ENCODE data around the gene PREB. TPM values are rescaled to one million over a fixed set of nuclear protein-coding genes. Genes with fewer than 3 reads are reported as not detected.

The PREB gene
- total and polyA plus RNA-seq, 12 donors = 41.6 to 73.7 (median 48.8) TPM

GRCh38 chr2:27158468-27158867 lies 24.0 kb upstream of the PREB start:
- Histone ChIP-seq H3K27me3 (peaks cover 0 to 8% (median 0%) of the 10 kb centered on the region in 7 donors), H3K4me1 (no peaks in the 10 kb centered on the region), H3K4me3 (no peak overlapping the region), H3K36me3 (no peaks in the 10 kb centered on the region), H3K9me3 (no peaks in the 10 kb centered on the region), H3K27ac (no peak overlapping the region)
- WGBS, 2 donors = 62% methylated on average over 6 of the region's 6 CpGs
- no peak for TF ChIP-seq CTCF (IDR thresholded peaks at IDR 0.05)
- DNase-seq = no peak
- ATAC-seq = no peak
- intact Hi-C loops (cut with DNase I) = no loop called here

GRCh38 chr2:27155069-27155520 lies 20.7 kb upstream of the PREB start:
- DNase-seq = no peak
- no peak for TF ChIP-seq CTCF (IDR thresholded peaks at IDR 0.05)
- Histone ChIP-seq H3K27ac (no peak overlapping the region), H3K36me3 (no peaks in the 10 kb centered on the region), H3K27me3 (peaks cover 0 to 14% (median 0%) of the 10 kb centered on the region in 7 donors), H3K9me3 (no peaks in the 10 kb centered on the region), H3K4me3 (no peak overlapping the region), H3K4me1 (no peaks in the 10 kb centered on the region)
- intact Hi-C loops (cut with DNase I) = no loop called here
- ATAC-seq = no peak
- WGBS, 2 donors = 76 to 77% methylated on average over 9 of the region's 9 CpGs

GRCh38 chr2:27154488-27154887 lies 20.1 kb upstream of the PREB start:
- 71 to 87% methylated on average over 6 of the region's 6 CpGs for WGBS, 2 donors
- no peaks in the 10 kb centered on the region for H3K4me1 ChIP-seq
- peaks cover 0 to 17% (median 0%) of the 10 kb centered on the region in 7 donors for H3K27me3 ChIP-seq
- no peaks in the 10 kb centered on the region for H3K9me3 ChIP-seq
- ATAC-seq (no peak), DNase-seq (no peak)
- H3K4me3 ChIP-seq = no peak overlapping the region
- H3K27ac ChIP-seq = no peak overlapping the region
- no peak for TF ChIP-seq CTCF (IDR thresholded peaks at IDR 0.05)
- intact Hi-C loops (cut with DNase I) = loop anchor here in 1 of 10 donors (5.0 kb wide), 1 partner anchor 47 kb away; no protein-coding TSS in a partner anchor
- no peaks in the 10 kb centered on the region for H3K36me3 ChIP-seq

- intact Hi-C loops (cut with DNase I) = loop anchor here in 1 of 10 donors (5.0 kb wide), 1 partner anchor 46 kb away; no protein-coding TSS in a partner anchor
- ATAC-seq = no peak
- TF ChIP-seq CTCF (IDR thresholded peaks at IDR 0.05) = no peak
These were observed 18.5 kb upstream of the PREB start for GRCh38 chr2:27152796-27153464.

More at GRCh38 chr2:27152796-27153464, 18.5 kb upstream of the PREB start:
- 81 to 86% methylated on average over 2 of the region's 2 CpGs for WGBS, 2 donors
- no peaks in the 10 kb centered on the region for H3K4me1 ChIP-seq
- DNase-seq = no peak
- H3K27ac ChIP-seq = no peak overlapping the region
- H3K4me3 ChIP-seq = no peak overlapping the region
- peaks cover 0 to 12% (median 0%) of the 10 kb centered on the region in 7 donors for H3K27me3 ChIP-seq
- no peaks in the 10 kb centered on the region for H3K36me3 ChIP-seq
- no peaks in the 10 kb centered on the region for H3K9me3 ChIP-seq
